NB4 (cell line): ENCODE data around the gene LRRFIP1.

ENCODE experiments used
- CTCF ChIP-seq: IDR thresholded peaks from one replicate; pipeline ENCODE4 v1.5.1; 2012; ENCODE audit warnings: low read depth, low read length
- POLR2A ChIP-seq: IDR thresholded peaks from 2 replicates; pipeline ENCODE4 v1.6.1; 2011; ENCODE audit warnings: mild to moderate bottlenecking; ENCODE audit not compliant: insufficient read length; ENCODE audit errors: extremely low read depth

GRCh38 chr2:237721458-237721857, 94.1 kb downstream of the LRRFIP1 start:
- no peak for TF ChIP-seq CTCF
- no peak for TF ChIP-seq POLR2A
